ENCODE measurements around the gene BBS1. TPM values are rescaled to one million over a fixed set of nuclear protein-coding genes. Genes with fewer than 3 reads are reported as not detected.

BBS1 gene
- polyA plus RNA-seq, 2 of the 4 experiments (the other 2 are of a cell fraction), result 12.5 TPM

GRCh38 chr11:66498506-66498905 is 11.9 kb upstream of the BBS1 start:
- DNase-seq (ENCODE audit: low read depth in 1 of 2, low spot score in 1 of 2) (no peak), ATAC-seq (no peak), FAIRE-seq (no peak)
- WGBS (ENCODE audit: missing lambda C conversion rate), result 86% methylated on average over 5 of the region's 5 CpGs
- POLR2A ChIA-PET, result no interaction called here
- Histone ChIP-seq H3K4me2 (no peak overlapping the region), H3K27ac (no peak overlapping the region), H3K4me1 (no peaks in the 10 kb centered on the region), H3K9me3 (no peaks in the 10 kb centered on the region), H3K4me3 (no peak overlapping the region)
- CTCF ChIA-PET, result no interaction called here
- TF ChIP-seq FOSB (CRISPR knock-in tag; IDR thresholded peaks at IDR 0.05) (no peak), E2F6 (IDR thresholded peaks at IDR 0.05; ENCODE audit: borderline replicate concordance, low read depth) (no peak), PBX3 (IDR thresholded peaks at IDR 0.05) (no peak), POLR2A (IDR thresholded peaks at IDR 0.05; ENCODE audit: low read length) (no peak), HOXB13 (CRISPR knock-in tag; IDR thresholded peaks at IDR 0.05; ENCODE audit: low read depth) (no peak), CBX2 (IDR thresholded peaks at IDR 0.05; ENCODE audit: borderline replicate concordance, low read depth) (no peak), MAFK (IDR thresholded peaks at IDR 0.05; ENCODE audit: partially characterized antibody) (no peak), TP53 (CRISPR knock-in tag; IDR thresholded peaks at IDR 0.05) (no peak), HMGXB4 (CRISPR knock-in tag; IDR thresholded peaks at IDR 0.05; ENCODE audit: borderline replicate concordance) (no peak), FOSL2 (IDR thresholded peaks at IDR 0.05) (no peak), FOSL2 (CRISPR knock-in tag; IDR thresholded peaks at IDR 0.05) (no peak), RARB (CRISPR knock-in tag; IDR thresholded peaks at IDR 0.05) (no peak), HDAC2 (IDR thresholded peaks at IDR 0.05) (no peak), BHLHE40 (IDR thresholded peaks at IDR 0.05; ENCODE audit: low read depth, low read length) (no peak), BCL3 (IDR thresholded peaks at IDR 0.05) (no peak), ELK1 (IDR thresholded peaks at IDR 0.05; ENCODE audit: low read depth, low read length) (no peak), CHD4 (IDR thresholded peaks at IDR 0.05; ENCODE audit: borderline replicate concordance) (no peak), ZSCAN20 (CRISPR knock-in tag; IDR thresholded peaks at IDR 0.05) (no peak), JUN (IDR thresholded peaks at IDR 0.05) (no peak)

GRCh38 chr11:66505276-66505816 is 5.1 kb upstream of the BBS1 start:
- FAIRE-seq (no peak), ATAC-seq (no peak), DNase-seq (ENCODE audit: low read depth in 1 of 2, low spot score in 1 of 2) (no peak)
- Histone ChIP-seq H3K9me3 (no peaks in the 10 kb centered on the region), H3K27ac (no peak overlapping the region), H3K4me1 (peaks cover 3% of the 10 kb centered on the region; the same call in 1 of the 3 replicates), H3K4me3 (no peak overlapping the region), H3K4me2 (no peak overlapping the region)
- ChIA-PET CTCF (interaction anchor here (0.9 to 1.6 kb wide), 2 partner anchors 14 to 228 kb away, joined by 3 to 6 read pairs; no protein-coding TSS in a partner anchor), POLR2A (no interaction called here)
- no peak for TF ChIP-seq RNF2 (IDR thresholded peaks at IDR 0.05; ENCODE audit: borderline replicate concordance, low read depth)
- no peak for TF ChIP-seq HOXB13 (CRISPR knock-in tag; IDR thresholded peaks at IDR 0.05; ENCODE audit: low read depth)
- TF ChIP-seq CEBPB (IDR thresholded peaks at IDR 0.05), result no peak
- no peak for TF ChIP-seq HOXB5 (CRISPR knock-in tag; IDR thresholded peaks at IDR 0.05)
- no peak for TF ChIP-seq NR3C1 (IDR thresholded peaks at IDR 0.05)
- no peak for TF ChIP-seq BHLHE40 (IDR thresholded peaks at IDR 0.05; ENCODE audit: low read depth, low read length)
- TF ChIP-seq EP300 (IDR thresholded peaks at IDR 0.05), result no peak
- TF ChIP-seq NPAS2 (CRISPR knock-in tag; IDR thresholded peaks at IDR 0.05; ENCODE audit: borderline replicate concordance), result no peak
- no peak for TF ChIP-seq JUNB (IDR thresholded peaks at IDR 0.05)
- TF ChIP-seq PBX3 (IDR thresholded peaks at IDR 0.05), result no peak
- TF ChIP-seq USF2 (IDR thresholded peaks at IDR 0.05), result no peak
- TF ChIP-seq FOSL2 (IDR thresholded peaks at IDR 0.05), result no peak
- no peak for TF ChIP-seq FOSL2 (CRISPR knock-in tag; IDR thresholded peaks at IDR 0.05)
- no peak for TF ChIP-seq ESRRA (IDR thresholded peaks at IDR 0.05; ENCODE audit: borderline replicate concordance, low read length)
- no peak for TF ChIP-seq CHD4 (IDR thresholded peaks at IDR 0.05; ENCODE audit: borderline replicate concordance)
- TF ChIP-seq CBX2 (IDR thresholded peaks at IDR 0.05; ENCODE audit: borderline replicate concordance, low read depth), result no peak
- TF ChIP-seq CHD2 (IDR thresholded peaks at IDR 0.05; ENCODE audit: low read length, partially characterized antibody), result no peak
- no peak for TF ChIP-seq RCOR1 (IDR thresholded peaks at IDR 0.05; ENCODE audit: low read depth, low read length)
- TF ChIP-seq EHF (CRISPR knock-in tag; IDR thresholded peaks at IDR 0.05), result no peak
- WGBS (ENCODE audit: missing lambda C conversion rate), result 88% methylated on average over 1 of the region's 1 CpG
